CD14-positive monocyte (primary cell): ENCODE measurements around the gene LHCGR. TPM values are rescaled to one million over a fixed set of nuclear protein-coding genes. Genes with fewer than 3 reads are reported as not detected.

Experiments
- DNase-seq, 3 donors: peaks; one replicate each; pipeline ENCODE4 v3.0.0-alpha.2; 2011 to 2022
- H2AFZ ChIP-seq: 2 replicates; pipeline ENCODE4 v1.6.0; 2012; ENCODE audit warnings: mild to moderate bottlenecking, low read depth, low read length, inconsistent platforms; ENCODE audit not compliant: insufficient read depth, poor library complexity, severe bottlenecking
- H3K27ac ChIP-seq, 2 donors: 1 replicate in 1 of 2; 2 replicates in 1 of 2; pipeline ENCODE4 v1.5.1; 2012 to 2013; ENCODE audit warnings: low read length in 2 of 2, control low read depth in 1 of 2, inconsistent platforms in 1 of 2, low read depth in 1 of 2, mild to moderate bottlenecking in 1 of 2
- H3K27me3 ChIP-seq, 2 donors: one replicate each; pipeline versions ENCODE4 v1.6.0 to v1.6.1; 2011 to 2013; ENCODE audit warnings: low read length in 2 of 2; ENCODE audit not compliant: control insufficient read depth in 2 of 2, insufficient read depth in 2 of 2
- H3K36me3 ChIP-seq, 2 donors: replicated peaks in 1 of 2; 1 replicate in 1 of 2; 2 replicates in 1 of 2; pipeline versions ENCODE4 v1.5.1 to v1.6.1; 2012 to 2013; ENCODE audit warnings: low read length in 2 of 2, control low read depth in 1 of 2, inconsistent platforms in 1 of 2, mild to moderate bottlenecking in 1 of 2; ENCODE audit not compliant: insufficient read depth in 2 of 2, control insufficient read depth in 1 of 2
- H3K4me1 ChIP-seq, 2 donors: 1 replicate in 1 of 2; 2 replicates in 1 of 2; pipeline versions ENCODE4 v1.5.1 to v1.6.1; 2012 to 2013; ENCODE audit warnings: low read length in 2 of 2, control low read depth in 1 of 2, inconsistent platforms in 1 of 2, mild to moderate bottlenecking in 1 of 2, moderate library complexity in 1 of 2; ENCODE audit not compliant: insufficient read depth in 2 of 2, control insufficient read depth in 1 of 2
- H3K4me2 ChIP-seq: replicated peaks from 2 replicates; pipeline ENCODE3; 2012; ENCODE audit warnings: low read length, moderate library complexity, mild to moderate bottlenecking; ENCODE audit not compliant: poor library complexity, severe bottlenecking; ENCODE audit errors: extremely low read depth
- H3K4me3 ChIP-seq, 3 experiments: fragments of 200-600 bp in 1 of 3; sonication (generic) in 1 of 3; replicated peaks in 1 of 3; 1 replicate in 2 of 3; 2 replicates in 1 of 3; pipeline ENCODE4 v1.5.1; 2011 to 2013; ENCODE audit warnings: low read length in 3 of 3, mild to moderate bottlenecking in 3 of 3, control low read depth in 2 of 3, low read depth in 2 of 3, inconsistent platforms in 1 of 3, moderate library complexity in 1 of 3
- H3K79me2 ChIP-seq: 2 replicates; pipeline ENCODE4 v1.6.0; 2012; ENCODE audit warnings: mild to moderate bottlenecking, control low read depth, inconsistent platforms, low read length, moderate library complexity; ENCODE audit not compliant: insufficient read depth
- H3K9ac ChIP-seq: 2 replicates; pipeline ENCODE4 v1.6.0; 2017; ENCODE audit warnings: low read length, mild to moderate bottlenecking; ENCODE audit not compliant: insufficient read depth, poor library complexity, severe bottlenecking
- H3K9me3 ChIP-seq, 2 donors: replicated peaks in 1 of 2; 1 replicate in 1 of 2; 2 replicates in 1 of 2; pipeline versions ENCODE4 v1.5.1 to v1.6.1; 2012 to 2013; ENCODE audit warnings: low read length in 2 of 2, control low read depth in 1 of 2; ENCODE audit not compliant: control insufficient read depth in 1 of 2, insufficient read depth in 1 of 2
- H4K20me1 ChIP-seq: 2 replicates; pipeline ENCODE4 v1.6.0; 2012; ENCODE audit warnings: mild to moderate bottlenecking, low read length, control low read depth, moderate library complexity; ENCODE audit not compliant: insufficient read depth
- H3K27ac Mint-ChIP-seq, 7 donors: one replicate each; pipeline ENCODE4 v1.8.0; 2020; ENCODE audit warnings: mild to moderate bottlenecking in 7 of 7, mixed read lengths in 7 of 7, moderate library complexity in 6 of 7, inconsistent platforms in 2 of 7
- H3K27me3 Mint-ChIP-seq, 3 donors: one replicate each; pipeline ENCODE4 v1.8.0; 2021 to 2022; ENCODE audit warnings: low read depth in 3 of 3, mild to moderate bottlenecking in 3 of 3, mixed read lengths in 3 of 3, moderate library complexity in 3 of 3, inconsistent platforms in 1 of 3
- H3K36me3 Mint-ChIP-seq, 2 donors: one replicate each; pipeline ENCODE4 v1.8.0; 2020; ENCODE audit warnings: mixed read lengths in 2 of 2, inconsistent platforms in 1 of 2, mild to moderate bottlenecking in 1 of 2
- H3K4me1 Mint-ChIP-seq: one replicate; pipeline ENCODE4 v1.8.0; 2020; ENCODE audit warnings: mild to moderate bottlenecking, mixed read lengths
- H3K4me3 Mint-ChIP-seq, 2 donors: one replicate each; pipeline ENCODE4 v1.8.0; 2020; ENCODE audit warnings: mild to moderate bottlenecking in 2 of 2, mixed read lengths in 2 of 2, moderate library complexity in 1 of 2
- H3K9me3 Mint-ChIP-seq, 7 donors: one replicate each; pipeline ENCODE4 v1.8.0; 2020 to 2022; ENCODE audit warnings: mixed read lengths in 7 of 7, mild to moderate bottlenecking in 6 of 7, moderate library complexity in 6 of 7, inconsistent platforms in 2 of 7
- CTCF ChIP-seq: fragments of 200-600 bp; IDR thresholded peaks from one replicate; pipeline ENCODE4 v1.8.0; 2022; ENCODE audit warnings: antibody characterized with exemption, mild to moderate bottlenecking
- WGBS: methylation state at CpG from one replicate; pipeline ENCODE4 v1.1.5; 2013; ENCODE audit warnings: missing lambda C conversion rate; ENCODE audit not compliant: insufficient coverage; 5-methylcytosine and 5-hydroxymethylcytosine counted together
- intact Hi-C, 2 donors: fragments of 100-400 bp; cut with micrococcal nuclease; formaldehyde crosslinking; loops; one replicate each; pipeline versions ENCODE4 v1.15.0 to v1.15.1; 2023
- polyA plus RNA-seq, 3 donors: library from polyadenylated mRNA; depleted of rRNA in 1 of 3; unstranded in 2 of 3; stranded (reverse) in 1 of 3; fragments of 300-500 nt in 2 of 3; fragments of >200 nt in 1 of 3; fragmentation: Illumina TruSeq in 2 of 3; gene quantifications; 1 replicate in 2 of 3; 2 replicates in 1 of 3; pipeline ENCODE4 v1.2.3, GENCODE V29; 2012 to 2021

Gene LHCGR
- polyA plus RNA-seq, 3 donors = not detected

GRCh38 chr2:48724278-48724677 lies 31.2 kb downstream of the LHCGR start:
- Mint-ChIP-seq H3K27ac (no peak overlapping the region), H3K27me3 (no peaks in the 10 kb centered on the region), H3K4me1 (no peaks in the 10 kb centered on the region), H3K36me3 (no peaks in the 10 kb centered on the region), H3K9me3 (peaks cover 0 to 2% (median 0%) of the 10 kb centered on the region in 7 donors), H3K4me3 (no peak overlapping the region)
- no peak for TF ChIP-seq CTCF
- H3K9me3 ChIP-seq = no peaks in the 10 kb centered on the region
- WGBS = no CpG with 5 or more reads among the region's 2 CpGs
- H3K36me3 ChIP-seq = no peaks in the 10 kb centered on the region
- no peak overlapping the region for H3K4me2 ChIP-seq
- no peak overlapping the region for H3K4me3 ChIP-seq
- no peaks in the 10 kb centered on the region for H3K79me2 ChIP-seq
- H2AFZ ChIP-seq = no peak overlapping the region
- H4K20me1 ChIP-seq = no peaks in the 10 kb centered on the region
- H3K27ac ChIP-seq = no peak overlapping the region
- H3K27me3 ChIP-seq = no peaks in the 10 kb centered on the region
- H3K9ac ChIP-seq = no peak overlapping the region
- no peaks in the 10 kb centered on the region for H3K4me1 ChIP-seq
- intact Hi-C loops = no loop called here
- DNase-seq = no peak

- DNase-seq = no peak
- intact Hi-C loops = no loop called here
- Mint-ChIP-seq H3K4me3 (no peak overlapping the region), H3K4me1 (no peaks in the 10 kb centered on the region), H3K27me3 (no peaks in the 10 kb centered on the region), H3K27ac (no peak overlapping the region), H3K36me3 (no peaks in the 10 kb centered on the region), H3K9me3 (peaks cover 0 to 2% (median 0%) of the 10 kb centered on the region in 7 donors)
- Histone ChIP-seq H3K4me2 (no peak overlapping the region), H3K4me1 (no peaks in the 10 kb centered on the region), H3K9ac (no peak overlapping the region), H3K79me2 (no peaks in the 10 kb centered on the region), H2AFZ (no peak overlapping the region), H4K20me1 (no peaks in the 10 kb centered on the region), H3K27me3 (no peaks in the 10 kb centered on the region), H3K9me3 (no peaks in the 10 kb centered on the region), H3K4me3 (no peak overlapping the region), H3K36me3 (no peaks in the 10 kb centered on the region), H3K27ac (no peak overlapping the region)
- TF ChIP-seq CTCF = no peak
Measured at GRCh38 chr2:48723129-48723528, 32.4 kb downstream of the LHCGR start.
